ENCODE results near the gene SOHLH1. TPM values are rescaled to one million over a fixed set of nuclear protein-coding genes. Genes with fewer than 3 reads are reported as not detected.

The SOHLH1 gene
- not detected for total RNA-seq

- DNase-seq (ENCODE audit: low read depth in 2 of 3, low spot score in 2 of 3), result no peak
These were observed at the start of gene SOHLH1 for GRCh38 chr9:135699440-135699839. SOHLH1 (minus strand) TSS chr9:135699481; CDS start chr9:135699467, 14 bp downstream.

DNA sequence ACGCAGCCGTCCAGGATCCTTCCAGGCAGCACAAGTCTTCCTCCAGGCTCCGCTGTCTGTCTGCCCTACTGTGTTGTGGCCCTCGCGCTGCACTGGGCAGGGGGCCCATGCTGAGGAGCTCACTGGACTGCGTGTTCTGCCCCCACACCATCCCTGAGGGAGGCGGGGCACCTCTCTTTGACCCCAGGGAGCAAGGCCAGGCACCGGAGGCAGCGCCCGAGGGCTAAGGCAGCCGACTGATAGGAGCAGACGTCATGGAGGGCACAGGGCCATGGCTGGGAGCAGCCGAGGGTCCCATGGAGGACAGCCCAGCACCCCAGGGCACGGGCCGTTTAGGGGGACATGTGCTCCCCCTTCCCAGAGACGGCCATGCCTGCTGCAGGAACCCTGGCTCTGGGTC, 49.4 kb upstream of the SOHLH1 start:
- no peak for DNase-seq (ENCODE audit: low read depth in 2 of 3, low spot score in 2 of 3)

DNA sequence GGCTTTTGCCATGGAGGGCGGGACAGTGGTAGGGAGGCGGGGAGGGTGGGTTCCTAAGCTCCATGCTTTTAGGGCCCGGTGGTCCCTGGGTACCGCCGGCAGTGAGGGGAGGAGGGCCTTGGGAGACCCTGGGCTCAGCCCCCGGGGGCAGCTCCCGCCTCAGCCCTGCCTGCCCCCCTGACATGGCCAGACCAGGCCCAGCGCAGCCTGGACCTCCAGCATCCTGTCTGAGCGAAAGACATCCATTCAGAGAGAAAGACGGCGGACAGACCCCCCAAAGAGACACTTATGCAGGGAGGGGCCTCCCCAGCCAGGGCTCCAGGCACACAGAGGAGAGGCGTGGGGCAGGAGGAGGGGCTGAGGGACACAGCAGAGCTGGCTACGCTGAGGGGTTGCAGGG, 48.0 kb upstream of the SOHLH1 start:
- no peak for DNase-seq (ENCODE audit: low read depth in 2 of 3, low spot score in 2 of 3)

- no peak for DNase-seq (ENCODE audit: low read depth in 2 of 3, low spot score in 2 of 3)
These were observed 47.3 kb upstream of the SOHLH1 start for GRCh38 chr9:135746565-135746964.

GRCh38 chr9:135745686-135746324, 46.5 kb upstream of the SOHLH1 start:
- DNase-seq (ENCODE audit: low read depth in 2 of 3, low spot score in 2 of 3), result no peak

GRCh38 chr9:135745189-135745588, 45.9 kb upstream of the SOHLH1 start:
- DNase-seq (ENCODE audit: low read depth in 2 of 3, low spot score in 2 of 3), result no peak

- no peak for DNase-seq (ENCODE audit: low read depth in 2 of 3, low spot score in 2 of 3)
These were observed 45.2 kb upstream of the SOHLH1 start for GRCh38 chr9:135744333-135745070.

- DNase-seq (ENCODE audit: low read depth in 2 of 3, low spot score in 2 of 3), result no peak
These were observed 44.5 kb upstream of the SOHLH1 start for GRCh38 chr9:135743546-135744332.

DNA sequence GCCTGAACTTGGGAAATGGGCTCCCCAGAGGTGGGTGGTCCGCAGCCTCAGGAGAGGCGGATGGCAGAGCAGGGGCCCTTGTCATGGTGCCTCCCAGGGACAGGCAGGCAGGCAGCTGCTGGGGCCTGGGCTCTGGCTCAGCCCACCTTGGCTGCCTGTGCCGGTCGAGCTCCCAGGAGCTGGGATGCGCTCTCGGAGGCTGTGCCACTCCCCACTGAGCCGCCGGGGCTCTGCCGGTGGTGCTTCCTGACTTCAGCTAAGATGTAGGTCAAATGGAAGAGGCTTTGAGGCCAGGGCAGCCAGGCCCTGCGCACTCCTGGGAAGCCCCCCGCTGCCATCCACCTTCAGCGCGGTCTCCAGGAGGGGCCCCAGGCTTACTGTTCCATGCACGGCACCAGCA, 43.7 kb upstream of the SOHLH1 start:
- no peak for DNase-seq (ENCODE audit: low read depth in 2 of 3, low spot score in 2 of 3)

- DNase-seq (ENCODE audit: low read depth in 2 of 3, low spot score in 2 of 3), result no peak
These were observed 42.3 kb upstream of the SOHLH1 start for GRCh38 chr9:135741276-135742219.

DNA sequence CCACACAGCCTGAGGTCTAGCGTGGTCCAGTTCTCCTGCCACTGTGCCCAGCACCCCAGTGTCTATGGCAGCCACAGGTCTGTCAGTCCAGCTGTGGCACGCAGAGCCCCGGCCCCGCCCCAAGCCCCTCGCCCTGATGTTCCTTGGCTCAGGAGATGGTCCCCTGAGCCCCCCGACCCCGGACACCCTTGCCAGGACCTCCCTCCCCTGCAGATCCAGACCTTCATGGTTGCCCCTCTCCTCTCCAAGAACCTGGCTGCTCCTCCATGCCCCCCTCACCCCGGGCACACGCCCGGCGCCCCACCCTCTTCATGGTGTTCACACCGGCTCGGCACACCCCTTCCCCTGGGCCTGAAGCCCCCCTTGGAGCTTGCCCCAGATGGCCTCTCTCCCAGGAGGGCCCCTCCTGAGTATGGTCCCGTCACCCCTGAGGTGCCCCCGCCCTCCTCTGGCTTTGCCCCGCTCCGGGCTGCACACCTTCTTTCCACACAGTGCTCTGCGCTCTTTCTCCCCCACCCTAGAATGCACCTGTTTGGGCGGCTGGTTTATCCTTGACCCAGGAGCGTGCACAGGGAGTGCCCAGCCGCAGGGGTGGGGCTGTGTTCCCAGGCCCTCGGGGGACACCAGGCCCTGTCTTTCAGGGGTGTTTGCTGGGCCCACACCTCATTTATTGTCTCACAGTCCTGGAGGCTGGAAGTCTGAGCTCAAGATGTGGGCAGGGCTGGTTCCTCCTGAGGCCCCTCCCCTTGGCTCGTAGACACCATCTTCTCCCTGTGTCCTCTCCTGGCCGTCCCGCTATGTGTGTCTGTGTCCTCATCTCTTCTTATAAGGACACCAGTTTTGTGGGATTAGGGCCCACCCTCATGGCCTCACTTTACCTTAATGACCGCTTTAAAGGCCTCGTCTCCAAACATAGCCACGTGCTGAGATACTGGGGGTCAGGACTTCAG, 40.3 kb upstream of the SOHLH1 start:
- DNase-seq (ENCODE audit: low read depth in 2 of 3, low spot score in 2 of 3), result no peak

- DNase-seq (ENCODE audit: low read depth in 2 of 3, low spot score in 2 of 3), result no peak
These were observed 38.7 kb upstream of the SOHLH1 start for GRCh38 chr9:135737840-135738521.

GRCh38 chr9:135736979-135737839, 37.9 kb upstream of the SOHLH1 start:
- DNase-seq (ENCODE audit: low read depth in 2 of 3, low spot score in 2 of 3), result no peak

DNA sequence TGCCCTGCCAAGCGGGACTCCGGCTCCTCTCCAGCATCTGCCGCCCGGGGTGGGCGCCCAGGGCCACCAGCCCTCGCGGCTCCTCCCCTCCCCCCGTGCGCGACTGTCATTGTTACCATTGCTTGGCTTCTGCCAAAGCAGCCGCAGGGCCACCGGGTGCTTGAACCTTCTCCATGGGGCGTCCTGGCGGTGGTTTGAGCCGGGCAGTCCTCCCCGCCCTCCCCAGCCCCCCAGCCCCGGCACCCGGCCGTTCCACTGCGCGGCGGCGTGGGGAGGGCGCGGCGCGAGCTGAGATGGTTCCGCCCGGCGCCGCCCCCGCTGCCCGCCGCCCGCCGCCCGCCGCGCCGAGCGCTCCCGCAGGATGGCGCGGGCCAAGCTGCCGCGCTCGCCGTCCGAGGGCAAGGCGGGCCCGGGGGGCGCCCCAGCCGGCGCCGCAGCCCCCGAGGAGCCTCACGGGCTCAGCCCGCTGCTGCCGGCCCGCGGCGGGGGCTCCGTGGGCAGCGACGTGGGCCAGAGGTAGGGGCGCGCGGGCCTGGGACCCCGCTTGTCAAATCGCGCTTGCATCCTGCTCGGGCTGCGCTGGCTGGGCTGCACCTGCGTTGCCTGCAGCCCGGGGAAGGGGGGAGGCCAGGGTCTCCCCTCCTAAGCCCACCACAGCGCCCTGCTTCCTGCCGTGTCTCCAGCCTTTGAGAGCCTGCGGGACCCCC, 37.1 kb upstream of the SOHLH1 start:
- no peak for DNase-seq (ENCODE audit: low read depth in 2 of 3, low spot score in 2 of 3)

DNA sequence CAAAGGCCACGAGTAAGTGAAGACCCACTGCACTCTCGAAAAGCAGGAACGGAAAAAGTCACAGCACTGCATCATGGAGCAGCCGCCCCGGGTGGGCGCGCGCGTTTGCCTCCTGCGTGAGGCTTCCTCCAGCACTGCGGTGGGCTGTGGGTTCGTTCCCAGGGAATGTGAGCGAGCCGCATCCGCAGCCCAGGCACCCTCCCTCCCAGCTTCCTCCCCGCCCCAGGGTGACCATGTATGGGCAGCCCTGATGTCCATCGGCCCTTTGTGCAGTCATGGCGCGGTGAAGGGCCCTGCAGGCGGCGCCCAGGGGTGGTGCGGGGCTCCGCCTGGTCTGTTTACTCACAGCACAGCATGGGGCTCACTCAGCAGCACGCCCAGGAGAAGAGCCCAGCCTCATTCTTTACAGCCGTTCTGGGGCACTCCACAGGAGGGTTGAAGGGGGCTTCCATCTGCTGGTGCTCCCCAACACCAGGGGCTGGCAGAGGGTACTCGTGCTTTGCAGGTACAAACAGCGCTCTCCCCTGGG, 35.4 kb upstream of the SOHLH1 start:
- DNase-seq (ENCODE audit: low read depth in 2 of 3, low spot score in 2 of 3), result no peak

DNA sequence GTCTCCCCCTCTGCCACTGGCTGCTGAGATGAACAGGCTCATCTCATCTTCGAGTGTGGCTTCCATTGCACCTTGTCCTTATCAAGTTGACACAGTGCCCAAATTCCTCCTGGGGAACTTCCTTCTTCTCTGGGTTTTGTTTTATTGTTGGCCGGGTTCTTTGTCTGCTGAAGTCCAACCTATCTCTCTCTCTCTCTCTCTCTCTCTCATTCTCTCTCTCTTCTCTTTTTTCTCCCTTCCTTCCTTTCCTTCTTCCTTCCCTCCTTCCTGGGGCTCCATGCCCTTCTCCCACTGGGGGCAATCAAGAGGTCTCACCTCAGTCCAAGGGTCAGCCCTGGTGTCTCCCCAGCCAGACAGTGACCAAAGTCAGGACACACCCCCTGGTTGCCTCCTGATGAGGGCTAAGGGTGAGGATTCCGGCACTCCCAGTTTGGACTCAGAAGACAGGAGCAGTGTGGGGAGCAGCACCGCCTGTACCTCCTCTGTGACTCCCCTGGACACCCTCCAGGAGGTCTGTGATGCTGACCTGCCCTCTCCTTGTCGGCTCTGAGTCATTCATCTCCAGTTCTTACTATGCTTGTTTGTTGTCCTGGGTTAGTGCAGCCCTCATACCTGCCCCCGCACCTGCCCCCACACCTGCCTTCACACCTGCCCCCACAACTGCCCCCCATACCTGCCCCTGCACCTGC, 33.4 kb upstream of the SOHLH1 start:
- DNase-seq (ENCODE audit: low read depth in 2 of 3, low spot score in 2 of 3), result peak in 1 of 3 donors; percentile 4

Measured in hematopoietic multipotent progenitor cell (in vitro differentiated cells).